ENCODE results near the gene TRPM1. TPM values are rescaled to one million over a fixed set of nuclear protein-coding genes. Genes with fewer than 3 reads are reported as not detected.

Gene TRPM1
- polyA plus RNA-seq, 3 donors = 0.03 to 0.04 TPM; not detected in 1

GRCh38 chr15:31014608-31014925, 87.0 kb downstream of the TRPM1 start:
- Histone ChIP-seq H2AFZ (ENCODE audit: insufficient read depth, low read depth, low read length, poor library complexity, severe bottlenecking) (peak overlapping the region; percentile 48), H3K4me1 (ENCODE audit: control insufficient read depth in 1 of 2, insufficient read depth in 2 of 2, low read length in 2 of 2) (peaks cover 10 to 13% of the 10 kb centered on the region in 2 donors), H4K20me1 (ENCODE audit: insufficient read depth, low read length) (no peaks in the 10 kb centered on the region), H3K27me3 (ENCODE audit: control insufficient read depth in 2 of 2, insufficient read depth in 2 of 2, low read length in 2 of 2) (no peaks in the 10 kb centered on the region), H3K27ac (ENCODE audit: low read depth in 1 of 2, low read length in 2 of 2) (no peak overlapping the region), H3K4me2 (replicated peaks; ENCODE audit: extremely low read depth, low read length, poor library complexity, severe bottlenecking) (no peak overlapping the region), H3K9me3 (replicated peaks in 1 of 2; ENCODE audit: control insufficient read depth in 1 of 2, insufficient read depth in 1 of 2, low read length in 2 of 2) (peaks cover 9 to 11% of the 10 kb centered on the region in 2 donors), H3K4me3 (replicated peaks in 1 of 3; ENCODE audit: low read depth in 2 of 3, low read length in 3 of 3) (no peak overlapping the region), H3K9ac (ENCODE audit: insufficient read depth, low read length, poor library complexity, severe bottlenecking) (no peak overlapping the region), H3K79me2 (ENCODE audit: insufficient read depth, low read length) (no peaks in the 10 kb centered on the region), H3K36me3 (replicated peaks in 1 of 2; ENCODE audit: control insufficient read depth in 1 of 2, insufficient read depth in 2 of 2, low read length in 2 of 2) (no peaks in the 10 kb centered on the region)
- WGBS (ENCODE audit: insufficient coverage) = no CpG with 5 or more reads among the region's 2 CpGs
- no peak overlapping the region for H3K27ac Mint-ChIP-seq
- no peak overlapping the region for H3K4me3 Mint-ChIP-seq
- peaks cover 9 to 17% (median 14%) of the 10 kb centered on the region in 7 donors for H3K9me3 Mint-ChIP-seq
- no peak for DNase-seq
- H3K27me3 Mint-ChIP-seq (ENCODE audit: low read depth in 3 of 3) = no peaks in the 10 kb centered on the region
- intact Hi-C loops (cut with micrococcal nuclease) = no loop called here
- no peak for TF ChIP-seq CTCF (IDR thresholded peaks at IDR 0.05)
- peaks cover 16% of the 10 kb centered on the region for H3K4me1 Mint-ChIP-seq
- no peaks in the 10 kb centered on the region for H3K36me3 Mint-ChIP-seq

- 100% methylated on average over 1 of the region's 2 CpGs for WGBS (ENCODE audit: insufficient coverage)
- H4K20me1 ChIP-seq (ENCODE audit: insufficient read depth, low read length) = no peaks in the 10 kb centered on the region
- H3K4me1 ChIP-seq (ENCODE audit: control insufficient read depth in 1 of 2, insufficient read depth in 2 of 2, low read length in 2 of 2) = peaks cover 10 to 13% of the 10 kb centered on the region in 2 donors
- TF ChIP-seq CTCF (IDR thresholded peaks at IDR 0.05) = no peak
- Mint-ChIP-seq H3K27ac (peak overlapping the region in 2 of 7 donors; percentile 21 to 47), H3K4me3 (no peak overlapping the region), H3K27me3 (ENCODE audit: low read depth in 3 of 3) (no peaks in the 10 kb centered on the region), H3K9me3 (peaks cover 9 to 17% (median 14%) of the 10 kb centered on the region in 7 donors), H3K36me3 (no peaks in the 10 kb centered on the region), H3K4me1 (peaks cover 16% of the 10 kb centered on the region)
- no peaks in the 10 kb centered on the region for H3K79me2 ChIP-seq (ENCODE audit: insufficient read depth, low read length)
- H3K4me3 ChIP-seq (replicated peaks in 1 of 3; ENCODE audit: low read depth in 2 of 3, low read length in 3 of 3) = no peak overlapping the region
- no peaks in the 10 kb centered on the region for H3K27me3 ChIP-seq (ENCODE audit: control insufficient read depth in 2 of 2, insufficient read depth in 2 of 2, low read length in 2 of 2)
- H3K4me2 ChIP-seq (replicated peaks; ENCODE audit: extremely low read depth, low read length, poor library complexity, severe bottlenecking) = no peak overlapping the region
- peaks cover 9 to 11% of the 10 kb centered on the region in 2 donors for H3K9me3 ChIP-seq (replicated peaks in 1 of 2; ENCODE audit: control insufficient read depth in 1 of 2, insufficient read depth in 1 of 2, low read length in 2 of 2)
- no peak overlapping the region for H3K9ac ChIP-seq (ENCODE audit: insufficient read depth, low read length, poor library complexity, severe bottlenecking)
- H2AFZ ChIP-seq (ENCODE audit: insufficient read depth, low read depth, low read length, poor library complexity, severe bottlenecking) = peak overlapping the region; percentile 48
- no peak overlapping the region for H3K27ac ChIP-seq (ENCODE audit: low read depth in 1 of 2, low read length in 2 of 2)
- intact Hi-C loops (cut with micrococcal nuclease) = no loop called here
- peak in 2 of 3 donors; percentile 12 to 15 for DNase-seq
- H3K36me3 ChIP-seq (replicated peaks in 1 of 2; ENCODE audit: control insufficient read depth in 1 of 2, insufficient read depth in 2 of 2, low read length in 2 of 2) = no peaks in the 10 kb centered on the region
These were observed 87.5 kb downstream of the TRPM1 start for GRCh38 chr15:31013863-31014607.
